Ishikawa (cell line): Measurements from ENCODE around the gene TMEM183A.

Source experiments
- CEBPB ChIP-seq: IDR thresholded peaks from 2 replicates; pipeline ENCODE4 v1.6.1; 2012
- CREB1 ChIP-seq: IDR thresholded peaks from 2 replicates; pipeline ENCODE4 v1.6.1; 2012; ENCODE audit warnings: low read depth
- EP300 ChIP-seq: IDR thresholded peaks from 2 replicates; pipeline ENCODE4 v1.6.1; 2012; ENCODE audit warnings: borderline replicate concordance
- FOXM1 ChIP-seq: IDR thresholded peaks from 2 replicates; pipeline ENCODE4 v1.6.1; 2012; ENCODE audit warnings: low read depth, borderline replicate concordance
- MAX ChIP-seq: IDR thresholded peaks from 2 replicates; pipeline ENCODE4 v1.6.1; 2012
- NFIC ChIP-seq: IDR thresholded peaks from 2 replicates; pipeline ENCODE4 v1.6.1; 2012
- RAD21 ChIP-seq: IDR thresholded peaks from 2 replicates; pipeline ENCODE4 v1.6.1; 2012; ENCODE audit warnings: low read depth
- REST ChIP-seq: IDR thresholded peaks from 2 replicates; pipeline ENCODE4 v1.6.1; 2012; ENCODE audit warnings: low read depth, mild to moderate bottlenecking
- TAF1 ChIP-seq: IDR thresholded peaks from 2 replicates; pipeline ENCODE4 v1.6.1; 2012; ENCODE audit warnings: low read depth, mild to moderate bottlenecking
- TCF12 ChIP-seq: IDR thresholded peaks from 2 replicates; pipeline ENCODE4 v1.6.1; 2012; ENCODE audit warnings: low read depth
- YY1 ChIP-seq: IDR thresholded peaks from 2 replicates; pipeline ENCODE4 v1.6.1; 2012; ENCODE audit warnings: low read depth
- ZBTB7A ChIP-seq: IDR thresholded peaks from 2 replicates; pipeline ENCODE4 v1.6.1; 2012; ENCODE audit warnings: low read depth

GRCh38 chr1:203044546-203045250 is 37.5 kb downstream of the TMEM183A start:
- TF ChIP-seq REST (no peak), NFIC (no peak), FOXM1 (no peak), MAX (no peak), CREB1 (no peak), RAD21 (no peak), TCF12 (no peak), CEBPB (no peak), TAF1 (no peak), YY1 (no peak), EP300 (no peak), ZBTB7A (no peak)
